GM12865 (cell line): ENCODE measurements around the gene HSPA1B.

Experiments used
- DNase-seq: peaks from one replicate; pipeline ENCODE4 v3.0.0; 2010; ENCODE audit warnings: low read depth
- H3K4me3 ChIP-seq: 2 replicates; pipeline ENCODE4 v1.5.1; 2011; ENCODE audit warnings: mild to moderate bottlenecking, low read depth, low read length, control low read depth
- TF ChIP-seq, protein P1 (sequence below): IDR thresholded peaks from 2 replicates; pipeline ENCODE4 v1.5.1; 2011; ENCODE audit warnings: low read length, control low read depth, low read depth, inconsistent platforms; ENCODE audit not compliant: insufficient read depth; ENCODE audit errors: missing control alignments

HSPA1B gene

DNA sequence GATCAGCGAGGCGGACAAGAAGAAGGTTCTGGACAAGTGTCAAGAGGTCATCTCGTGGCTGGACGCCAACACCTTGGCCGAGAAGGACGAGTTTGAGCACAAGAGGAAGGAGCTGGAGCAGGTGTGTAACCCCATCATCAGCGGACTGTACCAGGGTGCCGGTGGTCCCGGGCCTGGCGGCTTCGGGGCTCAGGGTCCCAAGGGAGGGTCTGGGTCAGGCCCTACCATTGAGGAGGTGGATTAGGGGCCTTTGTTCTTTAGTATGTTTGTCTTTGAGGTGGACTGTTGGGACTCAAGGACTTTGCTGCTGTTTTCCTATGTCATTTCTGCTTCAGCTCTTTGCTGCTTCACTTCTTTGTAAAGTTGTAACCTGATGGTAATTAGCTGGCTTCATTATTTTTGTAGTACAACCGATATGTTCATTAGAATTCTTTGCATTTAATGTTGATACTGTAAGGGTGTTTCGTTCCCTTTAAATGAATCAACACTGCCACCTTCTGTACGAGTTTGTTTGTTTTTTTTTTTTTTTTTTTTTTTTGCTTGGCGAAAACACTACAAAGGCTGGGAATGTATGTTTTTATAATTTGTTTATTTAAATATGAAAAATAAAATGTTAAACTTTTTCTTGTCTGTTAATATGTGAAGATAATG is 2.2 kb downstream of the HSPA1B start:
- DNase-seq = peak; percentile 45
- TF ChIP-seq, protein P1, sequence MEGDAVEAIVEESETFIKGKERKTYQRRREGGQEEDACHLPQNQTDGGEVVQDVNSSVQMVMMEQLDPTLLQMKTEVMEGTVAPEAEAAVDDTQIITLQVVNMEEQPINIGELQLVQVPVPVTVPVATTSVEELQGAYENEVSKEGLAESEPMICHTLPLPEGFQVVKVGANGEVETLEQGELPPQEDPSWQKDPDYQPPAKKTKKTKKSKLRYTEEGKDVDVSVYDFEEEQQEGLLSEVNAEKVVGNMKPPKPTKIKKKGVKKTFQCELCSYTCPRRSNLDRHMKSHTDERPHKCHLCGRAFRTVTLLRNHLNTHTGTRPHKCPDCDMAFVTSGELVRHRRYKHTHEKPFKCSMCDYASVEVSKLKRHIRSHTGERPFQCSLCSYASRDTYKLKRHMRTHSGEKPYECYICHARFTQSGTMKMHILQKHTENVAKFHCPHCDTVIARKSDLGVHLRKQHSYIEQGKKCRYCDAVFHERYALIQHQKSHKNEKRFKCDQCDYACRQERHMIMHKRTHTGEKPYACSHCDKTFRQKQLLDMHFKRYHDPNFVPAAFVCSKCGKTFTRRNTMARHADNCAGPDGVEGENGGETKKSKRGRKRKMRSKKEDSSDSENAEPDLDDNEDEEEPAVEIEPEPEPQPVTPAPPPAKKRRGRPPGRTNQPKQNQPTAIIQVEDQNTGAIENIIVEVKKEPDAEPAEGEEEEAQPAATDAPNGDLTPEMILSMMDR = peak; percentile 18
- peak overlapping the region; percentile 83 for H3K4me3 ChIP-seq

DNA sequence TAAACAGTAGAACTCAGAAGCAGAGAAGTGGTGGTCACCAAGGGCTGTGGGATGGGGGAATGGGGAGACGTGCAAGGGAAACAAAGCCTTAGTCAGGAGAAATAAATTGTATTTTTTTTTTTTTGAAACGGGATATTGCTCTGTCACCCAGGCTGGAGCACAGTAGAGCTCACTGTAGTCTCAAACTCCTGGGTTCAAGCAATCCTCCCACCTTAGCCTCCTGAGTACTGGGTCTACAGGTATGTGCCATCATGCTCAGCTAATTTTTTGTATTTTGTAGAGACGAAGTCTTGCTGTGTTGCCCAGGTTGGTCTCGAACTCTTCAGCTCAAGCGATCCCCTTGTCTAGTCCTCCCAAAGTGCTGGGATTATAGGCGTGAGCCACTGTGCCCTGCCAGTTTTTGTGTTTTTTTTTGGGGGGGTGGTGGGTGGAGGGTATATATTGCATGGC is 3.4 kb downstream of the HSPA1B start:
- TF ChIP-seq, protein P1 = no peak
- H3K4me3 ChIP-seq = peak overlapping the region; percentile 83
- no peak for DNase-seq

DNA sequence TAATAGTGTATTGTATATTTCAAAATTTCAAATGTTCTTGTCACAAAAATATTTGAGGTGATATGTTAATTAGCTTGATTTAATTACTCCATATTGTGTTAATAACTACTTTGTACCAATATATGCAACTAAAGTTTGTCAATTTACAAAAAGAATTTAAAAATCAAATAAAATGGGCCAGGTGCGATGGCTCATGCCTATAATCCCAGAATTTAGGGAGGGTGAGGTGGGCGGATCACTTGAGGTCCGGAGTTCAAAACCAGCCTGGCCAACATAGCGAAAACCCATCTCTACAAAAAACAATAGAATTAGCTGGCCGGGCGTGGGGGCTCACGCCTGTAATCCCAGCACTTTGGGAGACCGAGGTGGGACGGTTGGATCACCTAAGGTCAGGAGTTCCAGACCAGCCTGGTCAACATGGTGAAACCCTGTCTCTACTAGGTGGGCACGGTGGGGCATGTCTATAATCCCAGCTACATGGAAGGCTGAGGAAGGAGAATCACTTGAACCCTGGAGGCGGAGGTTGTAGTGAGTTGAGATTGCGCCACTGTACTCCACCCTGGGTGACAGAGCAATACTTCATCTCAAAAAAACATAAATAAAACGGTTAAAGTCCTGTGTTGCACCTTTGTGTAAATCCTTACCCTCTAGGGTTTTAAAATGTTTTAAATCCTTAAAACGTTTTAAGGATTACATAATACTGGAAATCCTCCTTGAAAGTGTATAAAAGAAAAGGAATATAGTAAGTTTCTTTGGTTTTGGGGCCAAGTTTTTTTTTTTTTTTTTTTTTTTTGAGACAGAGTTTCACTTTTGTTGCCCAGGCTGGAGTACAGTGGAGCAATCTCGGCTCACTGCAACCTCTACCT is 4.0 kb downstream of the HSPA1B start:
- H3K4me3 ChIP-seq = peak overlapping the region; percentile 83

DNA sequence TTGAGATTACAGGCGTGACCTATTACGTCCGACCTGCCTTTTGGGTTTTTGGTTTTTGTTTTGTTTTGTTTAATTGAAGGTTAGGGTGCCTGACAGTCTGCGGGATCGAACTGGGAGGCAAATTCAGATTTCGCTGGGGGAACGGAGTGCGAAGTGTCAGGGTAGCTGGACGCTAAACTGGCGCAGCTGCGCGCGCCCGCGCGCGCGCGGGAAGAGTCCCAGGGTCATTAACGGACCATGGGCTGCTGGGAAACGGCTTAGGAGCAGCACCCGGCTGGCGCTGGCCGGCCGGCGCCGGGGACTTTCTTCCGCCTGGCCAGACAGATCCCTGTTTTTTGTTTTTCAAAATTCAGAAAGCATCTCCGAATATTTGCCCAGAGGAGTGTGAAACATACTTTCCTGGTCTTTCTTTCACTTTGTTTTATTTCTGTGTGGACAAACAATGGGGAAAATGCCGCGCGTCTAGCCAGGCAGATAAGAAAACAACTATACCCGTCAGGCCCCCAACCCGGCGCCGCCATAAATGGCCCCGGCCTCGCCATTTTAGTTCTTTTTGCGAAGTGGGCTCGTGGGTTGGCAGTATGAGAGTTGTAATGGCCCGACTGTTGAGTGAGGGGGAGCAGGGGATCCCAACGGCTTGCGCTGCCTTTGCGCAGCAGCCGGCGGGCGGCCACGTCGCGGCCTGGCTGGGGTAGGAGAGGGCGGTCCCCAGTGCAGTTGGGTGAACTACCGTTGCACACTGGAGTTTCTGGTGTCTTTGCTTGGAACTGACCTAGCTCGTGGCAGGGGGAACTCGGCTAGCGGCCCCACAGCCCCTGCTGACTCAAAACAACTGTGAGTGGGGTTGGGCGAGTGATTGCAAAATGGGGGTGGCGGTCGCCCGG is 7.1 kb downstream of the HSPA1B start:
- TF ChIP-seq, protein P1 = no peak
- DNase-seq = peak; percentile 94
- peak overlapping the region; percentile 76 for H3K4me3 ChIP-seq

More for the DNA sequence above, 4.0 kb downstream of the HSPA1B start:
- TF ChIP-seq, protein P1 = no peak
- DNase-seq = no peak

DNA sequence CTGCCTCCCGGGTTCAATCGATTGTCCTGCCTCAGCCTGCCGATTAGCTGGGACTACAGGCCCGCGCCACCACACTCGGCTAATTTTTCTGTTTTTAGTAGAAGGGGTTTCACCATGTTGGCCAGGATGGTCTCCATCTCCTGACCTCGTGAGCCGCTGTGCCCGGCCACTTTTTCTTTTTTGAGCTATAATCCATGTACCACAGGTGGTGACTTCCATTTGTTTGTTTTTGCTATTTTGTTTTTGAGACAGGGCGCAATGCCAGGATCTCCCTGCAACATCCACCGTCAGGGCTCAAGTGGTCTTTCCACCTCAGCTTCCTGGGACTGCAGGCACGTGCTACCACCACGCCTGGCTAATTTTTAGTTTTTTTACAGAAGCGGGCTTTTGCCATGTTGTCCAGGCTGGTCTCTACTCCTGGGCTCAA is 8.5 kb downstream of the HSPA1B start:
- TF ChIP-seq, protein P1 = no peak
- peak overlapping the region; percentile 76 for H3K4me3 ChIP-seq
- no peak for DNase-seq
